Muscle layer of duodenum (tissue), 2 donors: Measurements from ENCODE around the gene ATP10A.

Source experiments
- H3K27ac ChIP-seq: one replicate; pipeline ENCODE4 v1.7.0; 2013; ENCODE audit warnings: mild to moderate bottlenecking, low read length
- H3K27me3 ChIP-seq: one replicate; pipeline ENCODE4 v1.7.0; 2013; ENCODE audit warnings: low read depth, mild to moderate bottlenecking, control low read depth, low read length
- H3K36me3 ChIP-seq, 2 donors: one replicate each; pipeline ENCODE4 v1.7.0; 2013; ENCODE audit warnings: low read length in 2 of 2, control low read depth in 1 of 2, mild to moderate bottlenecking in 1 of 2; ENCODE audit not compliant: insufficient read depth in 2 of 2, control insufficient read depth in 1 of 2
- H3K4me1 ChIP-seq, 2 donors: one replicate each; pipeline ENCODE4 v1.7.0; 2013; ENCODE audit warnings: low read length in 2 of 2, mild to moderate bottlenecking in 2 of 2, control low read depth in 1 of 2, moderate library complexity in 1 of 2; ENCODE audit not compliant: insufficient read depth in 2 of 2, control insufficient read depth in 1 of 2
- H3K4me3 ChIP-seq, 2 donors: one replicate each; pipeline ENCODE4 v1.7.0; 2013; ENCODE audit warnings: low read length in 2 of 2, low read depth in 1 of 2, mild to moderate bottlenecking in 1 of 2
- H3K9me3 ChIP-seq, 2 donors: one replicate each; pipeline ENCODE4 v1.7.0; 2013; ENCODE audit warnings: low read length in 2 of 2, control low read depth in 1 of 2, mild to moderate bottlenecking in 1 of 2; ENCODE audit not compliant: control insufficient read depth in 1 of 2
- donor health status: healthy.

Gene ATP10A, protein sequence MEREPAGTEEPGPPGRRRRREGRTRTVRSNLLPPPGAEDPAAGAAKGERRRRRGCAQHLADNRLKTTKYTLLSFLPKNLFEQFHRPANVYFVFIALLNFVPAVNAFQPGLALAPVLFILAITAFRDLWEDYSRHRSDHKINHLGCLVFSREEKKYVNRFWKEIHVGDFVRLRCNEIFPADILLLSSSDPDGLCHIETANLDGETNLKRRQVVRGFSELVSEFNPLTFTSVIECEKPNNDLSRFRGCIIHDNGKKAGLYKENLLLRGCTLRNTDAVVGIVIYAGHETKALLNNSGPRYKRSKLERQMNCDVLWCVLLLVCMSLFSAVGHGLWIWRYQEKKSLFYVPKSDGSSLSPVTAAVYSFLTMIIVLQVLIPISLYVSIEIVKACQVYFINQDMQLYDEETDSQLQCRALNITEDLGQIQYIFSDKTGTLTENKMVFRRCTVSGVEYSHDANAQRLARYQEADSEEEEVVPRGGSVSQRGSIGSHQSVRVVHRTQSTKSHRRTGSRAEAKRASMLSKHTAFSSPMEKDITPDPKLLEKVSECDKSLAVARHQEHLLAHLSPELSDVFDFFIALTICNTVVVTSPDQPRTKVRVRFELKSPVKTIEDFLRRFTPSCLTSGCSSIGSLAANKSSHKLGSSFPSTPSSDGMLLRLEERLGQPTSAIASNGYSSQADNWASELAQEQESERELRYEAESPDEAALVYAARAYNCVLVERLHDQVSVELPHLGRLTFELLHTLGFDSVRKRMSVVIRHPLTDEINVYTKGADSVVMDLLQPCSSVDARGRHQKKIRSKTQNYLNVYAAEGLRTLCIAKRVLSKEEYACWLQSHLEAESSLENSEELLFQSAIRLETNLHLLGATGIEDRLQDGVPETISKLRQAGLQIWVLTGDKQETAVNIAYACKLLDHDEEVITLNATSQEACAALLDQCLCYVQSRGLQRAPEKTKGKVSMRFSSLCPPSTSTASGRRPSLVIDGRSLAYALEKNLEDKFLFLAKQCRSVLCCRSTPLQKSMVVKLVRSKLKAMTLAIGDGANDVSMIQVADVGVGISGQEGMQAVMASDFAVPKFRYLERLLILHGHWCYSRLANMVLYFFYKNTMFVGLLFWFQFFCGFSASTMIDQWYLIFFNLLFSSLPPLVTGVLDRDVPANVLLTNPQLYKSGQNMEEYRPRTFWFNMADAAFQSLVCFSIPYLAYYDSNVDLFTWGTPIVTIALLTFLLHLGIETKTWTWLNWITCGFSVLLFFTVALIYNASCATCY (N-terminal part only)

DNA sequence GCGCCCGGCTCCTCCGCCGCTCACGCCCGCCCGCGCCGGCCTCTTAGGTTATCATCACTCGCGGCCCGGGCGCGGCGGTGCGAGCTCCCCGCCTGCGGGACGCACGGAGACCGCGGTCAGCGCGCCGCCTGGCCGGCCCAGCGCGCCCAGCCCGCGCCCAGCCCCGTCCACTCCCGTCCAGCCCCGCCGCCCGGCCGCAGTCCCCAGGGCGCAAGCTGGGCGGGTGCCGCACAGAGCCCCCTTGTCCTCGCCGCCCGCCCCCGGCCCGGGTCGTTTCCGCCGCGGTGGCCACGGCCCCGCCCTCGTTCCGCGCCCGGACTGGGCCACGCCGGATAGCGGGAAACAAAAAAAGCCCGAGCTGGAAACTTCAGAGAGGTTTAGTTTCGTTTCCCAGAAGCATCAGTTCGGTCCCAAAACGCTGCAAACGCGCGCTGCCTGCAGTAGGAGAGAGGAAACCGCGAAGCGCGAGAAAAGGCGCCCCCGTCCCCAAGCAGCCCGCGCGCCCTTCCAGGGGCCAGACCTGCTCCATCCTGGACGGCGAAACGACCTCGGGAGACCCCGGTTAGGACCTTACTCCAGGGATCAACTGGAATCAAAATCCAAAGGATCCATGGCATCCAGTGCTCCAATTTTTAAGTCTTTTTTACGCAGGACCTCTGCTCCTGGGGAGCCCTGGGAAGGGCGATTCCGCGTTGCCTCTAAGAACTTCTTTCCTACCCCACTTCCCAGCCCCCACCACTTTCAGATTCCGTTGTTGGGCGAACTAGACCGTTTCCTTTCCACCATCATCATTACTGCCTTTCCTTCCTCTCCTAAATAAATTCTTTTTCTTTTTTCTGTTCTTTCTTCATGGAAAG lies at the start of gene ATP10A:
Gene ATP10A (minus strand): TSS at position 217 of the 857 bp plus-strand sequence. CDS start 231 bp downstream, outside the sequence.
- Histone ChIP-seq H3K4me1 (peaks cover 0 to 27% of the 10 kb centered on the region in 2 donors), H3K27me3 (no peaks in the 10 kb centered on the region), H3K4me3 (peak within 1 kb of the TSS; percentile 70 to 81), H3K27ac (peak within 1 kb of the TSS; percentile 69), H3K36me3 (no peaks in the 10 kb centered on the region), H3K9me3 (no peaks in the 10 kb centered on the region)

DNA sequence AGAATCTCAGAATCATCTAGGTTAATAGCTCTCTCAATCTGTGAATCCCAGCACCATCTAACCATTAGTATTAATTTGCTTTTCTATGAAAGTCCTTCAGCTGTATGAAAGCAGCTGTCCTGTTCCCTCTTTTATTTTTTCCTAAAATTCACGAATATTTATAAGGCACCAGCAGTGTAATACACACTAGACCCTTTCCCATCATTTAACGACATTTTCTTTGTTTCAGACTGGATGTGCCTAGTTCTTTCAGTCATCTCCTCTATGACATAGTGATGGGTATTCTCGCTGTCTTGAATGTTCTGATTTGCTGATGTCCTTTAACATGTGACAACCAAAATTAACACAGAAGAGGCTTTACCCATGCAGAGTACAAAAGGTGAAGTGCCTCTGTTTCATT lies 48.9 kb upstream of the ATP10A start:
- H3K9me3 ChIP-seq: no peaks in the 10 kb centered on the region
- no peaks in the 10 kb centered on the region for H3K4me1 ChIP-seq
- H3K4me3 ChIP-seq: no peak overlapping the region
- no peaks in the 10 kb centered on the region for H3K27me3 ChIP-seq
- H3K36me3 ChIP-seq: no peaks in the 10 kb centered on the region
- no peak overlapping the region for H3K27ac ChIP-seq

DNA sequence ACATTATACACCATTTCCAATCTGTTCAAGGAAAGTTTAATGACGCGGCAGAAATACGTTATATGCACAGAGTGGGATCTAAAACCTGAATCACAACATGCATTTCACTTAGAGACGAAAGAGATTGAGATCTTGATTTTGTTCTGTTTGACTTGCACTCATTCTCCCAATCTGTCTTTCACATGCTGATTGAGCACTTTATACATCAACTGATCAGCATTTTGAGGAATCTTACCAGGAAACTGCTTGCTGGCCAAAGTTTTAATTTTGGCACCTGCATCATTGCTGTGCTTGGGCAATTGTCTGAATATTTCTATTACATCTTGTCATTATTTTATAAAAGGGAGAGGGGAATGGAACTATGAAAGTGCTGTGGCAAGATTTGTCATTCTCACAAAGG lies 47.7 kb upstream of the ATP10A start:
- Histone ChIP-seq H3K27me3 (no peaks in the 10 kb centered on the region), H3K36me3 (no peaks in the 10 kb centered on the region), H3K27ac (no peak overlapping the region), H3K4me1 (no peaks in the 10 kb centered on the region), H3K4me3 (no peak overlapping the region), H3K9me3 (no peaks in the 10 kb centered on the region)

DNA sequence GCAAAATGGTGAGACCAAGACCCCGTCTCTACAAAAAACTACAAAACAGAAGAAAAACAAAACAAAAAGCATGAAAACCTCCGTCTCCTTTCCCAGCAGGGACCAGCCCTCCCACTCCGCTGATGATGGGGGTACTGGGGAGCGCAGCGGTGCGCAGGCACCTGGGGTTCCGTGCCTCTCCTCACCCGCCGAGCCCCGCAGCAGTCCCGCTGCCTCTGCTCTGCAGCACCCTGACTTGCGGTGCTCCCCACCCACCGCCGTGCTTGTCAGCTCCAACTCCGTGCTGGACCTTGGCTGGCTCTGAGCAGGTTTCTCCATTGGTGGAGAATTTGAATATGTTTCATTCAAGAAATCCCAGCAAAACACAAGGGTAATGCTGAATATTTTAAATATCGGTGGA lies 46.7 kb upstream of the ATP10A start:
- no peaks in the 10 kb centered on the region for H3K27me3 ChIP-seq
- no peaks in the 10 kb centered on the region for H3K4me1 ChIP-seq
- no peak overlapping the region for H3K4me3 ChIP-seq
- no peaks in the 10 kb centered on the region for H3K9me3 ChIP-seq
- no peak overlapping the region for H3K27ac ChIP-seq
- H3K36me3 ChIP-seq: no peaks in the 10 kb centered on the region

DNA sequence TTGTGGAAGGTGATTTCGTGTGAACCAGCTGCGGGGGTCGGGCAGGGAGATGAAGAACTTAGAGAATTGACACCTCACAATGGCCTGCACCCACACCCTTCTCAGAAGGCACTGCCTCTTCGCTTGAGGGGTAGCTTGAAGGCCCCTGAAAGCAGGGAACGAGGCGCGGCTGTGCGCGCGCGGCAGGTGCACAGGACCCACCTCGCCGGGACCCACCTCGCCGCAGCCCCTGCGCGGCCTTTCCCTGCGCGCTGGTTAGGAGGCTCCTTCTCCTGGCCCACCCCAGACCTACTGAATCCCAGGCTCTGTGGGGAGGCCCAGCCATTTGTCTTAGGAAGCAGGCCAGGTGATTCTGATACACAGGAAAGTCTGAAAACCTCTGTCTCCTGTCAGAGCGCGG lies 46.2 kb upstream of the ATP10A start:
- Histone ChIP-seq H3K9me3 (no peaks in the 10 kb centered on the region), H3K27me3 (no peaks in the 10 kb centered on the region), H3K36me3 (no peaks in the 10 kb centered on the region), H3K27ac (no peak overlapping the region), H3K4me1 (no peaks in the 10 kb centered on the region), H3K4me3 (no peak overlapping the region)

DNA sequence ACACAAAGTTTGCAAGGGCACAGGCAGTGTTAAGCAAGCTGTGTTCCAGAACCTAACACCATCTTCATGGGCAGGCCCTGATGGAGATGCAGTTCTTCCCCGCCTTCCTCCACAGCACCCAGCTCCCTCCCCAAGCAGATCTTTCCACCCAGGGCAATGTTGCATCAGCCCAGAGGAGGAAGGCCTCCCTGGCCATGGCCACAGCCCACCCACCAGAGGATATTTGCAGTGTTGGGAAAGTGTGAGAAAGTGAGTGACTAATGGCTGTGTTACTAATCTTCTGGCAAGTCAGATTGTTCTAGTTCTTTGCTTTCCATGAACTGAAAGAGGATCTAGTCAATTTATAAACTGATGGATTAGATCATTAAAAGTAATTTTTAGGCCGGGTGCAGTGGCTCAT lies 42.0 kb upstream of the ATP10A start:
- Histone ChIP-seq H3K27me3 (no peaks in the 10 kb centered on the region), H3K36me3 (no peaks in the 10 kb centered on the region), H3K4me3 (no peak overlapping the region), H3K9me3 (no peaks in the 10 kb centered on the region), H3K27ac (no peak overlapping the region), H3K4me1 (peaks cover 0 to 10% of the 10 kb centered on the region in 2 donors)

DNA sequence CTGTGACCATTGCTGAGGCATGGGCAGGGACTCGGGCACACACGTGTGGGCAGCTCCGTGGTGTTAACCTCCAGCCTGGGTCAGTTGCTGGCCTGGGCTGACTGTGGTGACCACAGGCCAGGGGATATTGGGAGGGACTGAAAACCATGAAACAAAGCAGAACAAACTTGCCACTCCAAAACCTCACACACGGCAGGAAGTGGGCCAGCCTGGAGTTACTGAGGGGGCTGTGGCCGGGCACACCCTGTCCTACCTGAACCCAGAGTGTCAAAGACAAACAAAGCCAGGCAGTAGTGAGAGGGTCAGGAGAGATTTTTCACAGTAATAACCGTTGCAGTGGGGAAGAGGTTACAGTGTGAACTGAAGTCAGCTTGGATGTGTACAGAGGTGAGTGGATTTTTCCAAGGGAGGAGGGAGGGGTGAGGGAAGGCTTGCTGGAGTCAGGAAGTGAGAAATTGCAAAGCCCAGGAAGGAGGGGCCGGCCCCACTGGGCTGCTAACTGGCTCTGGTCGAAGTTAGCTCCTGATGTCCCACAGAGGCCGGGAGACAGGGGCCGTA lies 40.0 kb upstream of the ATP10A start:
- Histone ChIP-seq H3K27ac (no peak overlapping the region), H3K36me3 (no peaks in the 10 kb centered on the region), H3K27me3 (no peaks in the 10 kb centered on the region), H3K9me3 (no peaks in the 10 kb centered on the region), H3K4me1 (peaks cover 0 to 10% of the 10 kb centered on the region in 2 donors), H3K4me3 (no peak overlapping the region)

DNA sequence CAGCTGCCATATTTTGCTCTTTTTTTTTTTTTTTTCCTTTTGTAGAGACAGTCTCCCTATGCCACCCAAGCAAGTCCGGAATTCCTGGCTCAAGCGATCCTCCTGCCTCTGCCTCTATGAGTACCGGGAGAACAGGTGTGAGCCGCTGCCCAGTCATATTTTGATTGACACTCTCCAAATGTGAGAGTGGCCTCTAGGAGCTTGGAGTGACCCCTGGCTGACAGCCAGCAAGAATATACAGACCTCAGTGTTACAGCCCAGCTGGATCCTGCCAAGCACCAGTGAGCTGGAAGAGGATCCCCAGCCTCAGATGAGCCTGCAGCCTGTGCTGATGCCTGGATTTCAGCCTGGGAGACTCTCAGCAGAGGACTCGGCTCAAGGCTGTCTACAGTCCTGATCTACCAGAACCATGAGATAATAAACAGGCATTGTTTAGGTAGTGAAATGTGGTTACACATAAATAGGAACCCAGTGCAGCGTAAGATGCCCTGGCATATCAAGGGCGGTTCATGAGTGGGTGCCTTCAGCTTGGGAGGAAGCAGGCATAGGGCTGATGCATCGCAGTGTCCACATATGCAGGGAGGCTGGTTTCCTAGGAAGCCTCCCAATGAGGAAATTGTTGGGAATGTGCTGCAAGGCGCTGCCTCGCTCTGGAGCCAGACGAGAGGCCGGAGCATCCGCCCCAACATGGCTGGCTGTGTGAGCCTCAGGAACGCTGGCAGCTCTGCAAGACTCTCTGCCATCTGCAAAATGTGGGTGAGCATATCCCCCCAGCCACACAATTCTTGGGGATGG lies 38.9 kb upstream of the ATP10A start:
- H3K27ac ChIP-seq: no peak overlapping the region
- H3K27me3 ChIP-seq: no peaks in the 10 kb centered on the region
- peaks cover 0 to 10% of the 10 kb centered on the region in 2 donors for H3K4me1 ChIP-seq
- H3K36me3 ChIP-seq: no peaks in the 10 kb centered on the region
- H3K9me3 ChIP-seq: no peaks in the 10 kb centered on the region
- H3K4me3 ChIP-seq: no peak overlapping the region

DNA sequence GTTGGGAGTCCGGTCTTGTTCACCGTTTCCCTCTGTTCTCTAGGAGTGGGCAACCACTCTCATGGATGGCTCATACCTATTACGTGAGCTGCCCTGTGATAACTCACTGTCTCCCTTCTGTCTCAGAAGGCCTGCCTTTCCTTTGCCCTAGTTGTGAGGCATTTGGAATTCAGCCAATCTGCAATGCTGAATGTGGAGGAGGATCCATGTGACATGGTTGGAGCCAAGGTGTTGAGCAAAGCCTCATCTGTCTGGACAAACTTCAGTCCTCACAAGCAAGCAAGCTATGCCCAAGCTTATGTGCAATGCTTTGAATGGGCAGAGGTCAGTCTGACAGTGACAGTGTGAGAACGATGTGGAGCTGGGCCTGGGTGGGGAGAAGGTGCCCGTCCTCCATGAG lies 37.8 kb upstream of the ATP10A start:
- Histone ChIP-seq H3K4me1 (peaks cover 0 to 10% of the 10 kb centered on the region in 2 donors), H3K9me3 (no peaks in the 10 kb centered on the region), H3K4me3 (no peak overlapping the region), H3K27ac (no peak overlapping the region), H3K36me3 (no peaks in the 10 kb centered on the region), H3K27me3 (no peaks in the 10 kb centered on the region)

DNA sequence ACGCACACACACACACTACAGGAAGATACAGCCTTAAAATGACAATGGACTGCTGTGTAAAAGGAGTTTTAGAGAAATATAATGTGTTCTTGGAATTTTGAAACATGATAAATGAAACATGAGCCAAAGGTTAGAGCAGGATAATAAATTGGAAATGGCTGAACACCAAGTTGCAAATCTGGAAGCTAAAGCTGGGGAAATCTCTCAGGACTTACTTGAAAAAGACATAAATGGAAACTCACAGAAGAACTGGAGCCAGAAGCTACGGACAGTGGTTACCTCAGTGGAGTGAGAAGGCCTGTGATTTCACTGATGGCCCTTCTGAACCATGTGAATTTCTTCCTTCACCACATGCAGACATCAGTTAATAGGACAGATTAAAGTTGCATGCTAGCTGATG lies 37.3 kb upstream of the ATP10A start:
- no peaks in the 10 kb centered on the region for H3K36me3 ChIP-seq
- peaks cover 0 to 10% of the 10 kb centered on the region in 2 donors for H3K4me1 ChIP-seq
- no peaks in the 10 kb centered on the region for H3K9me3 ChIP-seq
- H3K27me3 ChIP-seq: no peaks in the 10 kb centered on the region
- H3K4me3 ChIP-seq: no peak overlapping the region
- no peak overlapping the region for H3K27ac ChIP-seq
